Gastrocnemius medialis (tissue), 4 donors: ENCODE data around the gene C16orf95. TPM values are rescaled to one million over a fixed set of nuclear protein-coding genes. Genes with fewer than 3 reads are reported as not detected.

Experiments used
- ATAC-seq, 2 donors: fragments of 150-250 bp; one replicate each; pipeline ENCODE4 v1.9.1; 2016
- DNase-seq, 2 donors: peaks; one replicate each; pipeline ENCODE4 v3.0.0-alpha.2; 2019
- H3K27ac ChIP-seq, 4 donors: fragments of 200-600 bp; sonication (generic); 1 replicate in 1 of 4; 2 replicates in 3 of 4; pipeline ENCODE4 v1.5.1; 2016 to 2018; ENCODE audit warnings: mild to moderate bottlenecking in 2 of 4, moderate library complexity in 1 of 4
- H3K27me3 ChIP-seq, 3 donors: fragments of 200-600 bp; sonication (generic) in 2 of 3; 1 replicate in 1 of 3; 2 replicates in 2 of 3; pipeline versions ENCODE4 v1.5.1 to v1.6.0; 2016 to 2019; ENCODE audit warnings: mild to moderate bottlenecking in 1 of 3, moderate library complexity in 1 of 3
- H3K36me3 ChIP-seq, 2 donors: fragments of 200-600 bp; sonication (generic) in 1 of 2; one replicate each; pipeline ENCODE4 v1.5.1; 2017 to 2018
- H3K4me1 ChIP-seq, 2 donors: fragments of 200-600 bp; sonication (generic) in 1 of 2; one replicate each; pipeline ENCODE4 v1.5.1; 2016 to 2017; ENCODE audit warnings: mild to moderate bottlenecking in 2 of 2
- H3K4me3 ChIP-seq, 4 donors: fragments of 200-600 bp; sonication (generic) in 3 of 4; 1 replicate in 1 of 4; 2 replicates in 3 of 4; pipeline ENCODE4 v1.5.1; 2016 to 2019; ENCODE audit warnings: mild to moderate bottlenecking in 2 of 4
- H3K9me3 ChIP-seq, 3 donors: fragments of 200-600 bp; sonication (generic) in 2 of 3; 1 replicate in 1 of 3; 2 replicates in 2 of 3; pipeline ENCODE4 v1.5.1; 2016 to 2019
- CTCF ChIP-seq, 5 experiments: fragments of 450-650 bp in 3 of 5; fragments of 200-600 bp in 2 of 5; sonication (generic) in 2 of 5; IDR thresholded peaks in 4 of 5; conservative IDR thresholded peaks in 1 of 5; 1 replicate in 4 of 5; 2 replicates in 1 of 5; pipeline ENCODE4 v1.5.1; 2016 to 2019; ENCODE audit warnings: antibody characterized with exemption in 5 of 5, mild to moderate bottlenecking in 3 of 5, moderate library complexity in 3 of 5
- POLR2A ChIP-seq, 2 donors: fragments of 450-650 bp; IDR thresholded peaks; one replicate each; pipeline ENCODE4 v1.6.1; 2017; ENCODE audit warnings: antibody characterized with exemption in 2 of 2, mild to moderate bottlenecking in 2 of 2, moderate library complexity in 2 of 2
- in situ Hi-C, 4 donors: fragments of 200-750 bp; cut with MboI; loops; one replicate each; pipeline versions ENCODE4 v1.15.0 to v1.8.0; 2017; ENCODE audit warnings: low sequenced_read_pairs in 4 of 4
- intact Hi-C: fragments of 100-400 bp; cut with DNase I; formaldehyde crosslinking; loops from one replicate; pipeline ENCODE4 v1.15.1; 2023; ENCODE audit warnings: low total_unique reads
- total RNA-seq, 4 donors: library from RNA; depleted of rRNA; stranded (reverse); fragments of >200 nt; gene quantifications; one replicate each; pipeline versions ENCODE4 v1.1.0 to v1.2.3, GENCODE V29; 2016

C16orf95 gene
- total RNA-seq, 4 donors from 2014 or later: 0.22 to 3.8 (median 1.3) TPM

DNA sequence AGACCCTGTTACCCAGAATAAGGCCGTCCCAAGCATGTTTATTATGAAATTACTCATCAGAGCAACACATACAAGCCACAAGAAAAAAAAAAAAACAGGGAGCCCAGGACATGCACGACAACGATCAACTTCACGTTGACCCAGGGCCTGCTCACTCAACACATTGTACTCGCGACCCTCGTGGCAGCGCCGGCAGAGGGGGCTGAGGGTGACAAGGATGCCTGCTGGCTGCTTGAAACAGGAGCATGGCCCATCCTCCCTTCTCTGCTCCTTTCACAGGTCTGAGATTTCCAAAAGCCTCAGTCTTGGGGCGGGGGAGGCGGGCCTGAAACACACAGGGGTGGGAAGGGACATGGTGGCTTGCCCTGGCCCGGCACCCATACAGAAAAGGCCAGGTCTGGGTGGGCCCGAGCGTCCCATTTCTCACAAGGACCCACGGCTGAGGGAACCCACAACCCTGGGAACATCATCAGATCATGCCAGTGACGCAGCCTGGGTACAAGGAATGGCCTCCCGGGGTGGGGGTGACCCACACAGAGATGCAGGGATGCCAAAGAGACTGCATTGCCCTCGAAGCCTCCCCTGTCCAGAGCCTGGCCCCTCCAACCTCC, 21.1 kb upstream of the C16orf95 start:
- DNase-seq (no peak), ATAC-seq (no peak)
- Histone ChIP-seq H3K9me3 (no peaks in the 10 kb centered on the region), H3K36me3 (peaks cover 0 to 72% of the 10 kb centered on the region in 2 donors), H3K27me3 (no peaks in the 10 kb centered on the region), H3K4me3 (no peak overlapping the region), H3K27ac (no peak overlapping the region), H3K4me1 (no peaks in the 10 kb centered on the region)
- TF ChIP-seq CTCF (IDR thresholded peaks at IDR 0.05 in 4 of 5, conservative IDR thresholded peaks at IDR 0.05 in 1 of 5) (no peak), POLR2A (IDR thresholded peaks at IDR 0.05) (no peak)
- in situ Hi-C loops: no loop called here
- intact Hi-C loops: no loop called here

- Histone ChIP-seq H3K4me3 (no peak overlapping the region), H3K27ac (no peak overlapping the region), H3K27me3 (no peaks in the 10 kb centered on the region), H3K36me3 (peaks cover 0 to 67% of the 10 kb centered on the region in 2 donors), H3K9me3 (no peaks in the 10 kb centered on the region), H3K4me1 (peaks cover 5 to 9% of the 10 kb centered on the region in 2 donors)
- in situ Hi-C loops (no loop called here), intact Hi-C loops (no loop called here)
- DNase-seq (no peak), ATAC-seq (no peak)
- no peak for TF ChIP-seq POLR2A (IDR thresholded peaks at IDR 0.05)
- no peak for TF ChIP-seq CTCF (IDR thresholded peaks at IDR 0.05 in 4 of 5, conservative IDR thresholded peaks at IDR 0.05 in 1 of 5)
Observed at GRCh38 chr16:87337262-87337771, 20.1 kb upstream of the C16orf95 start.

DNA sequence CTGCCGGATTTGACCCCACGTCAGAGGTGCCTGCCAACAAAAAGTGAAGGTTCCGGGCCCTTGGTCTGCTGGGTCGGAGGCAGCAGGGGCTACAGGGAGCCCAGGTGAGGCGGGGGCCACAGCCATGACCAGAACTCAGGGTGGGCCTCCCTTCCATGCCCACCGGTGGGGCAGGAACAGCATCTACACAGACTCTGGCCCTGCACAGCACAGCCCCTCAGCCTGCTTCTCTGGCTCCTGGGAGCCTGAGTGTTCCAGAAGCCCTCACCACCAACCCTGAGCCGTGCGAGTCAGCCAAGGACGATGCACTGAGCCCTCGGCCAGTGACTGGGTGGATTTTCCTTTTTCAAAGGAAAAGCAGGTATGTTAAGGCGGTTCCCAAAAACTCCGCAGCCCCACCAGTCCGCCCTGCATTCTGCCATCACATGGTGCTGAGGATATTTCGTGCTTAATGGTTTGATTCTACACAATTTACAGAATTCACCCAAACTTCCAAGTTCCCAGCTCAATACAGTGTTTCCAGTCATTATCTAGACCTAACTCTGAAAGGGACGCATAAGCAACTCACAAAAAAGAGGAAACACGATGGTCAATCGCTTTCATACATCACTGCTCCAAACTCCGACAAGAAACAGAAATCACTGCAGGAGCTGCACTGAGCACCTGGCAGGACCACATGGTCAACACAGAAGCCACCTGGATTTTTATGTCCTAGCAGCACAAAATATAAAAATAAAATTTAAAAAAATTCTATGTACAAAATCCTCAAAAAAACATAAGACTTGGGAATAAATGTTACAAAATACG, 19.4 kb upstream of the C16orf95 start:
- H3K27ac ChIP-seq: no peak overlapping the region
- H3K9me3 ChIP-seq: no peaks in the 10 kb centered on the region
- H3K27me3 ChIP-seq: no peaks in the 10 kb centered on the region
- H3K4me1 ChIP-seq: peaks cover 12 to 16% of the 10 kb centered on the region in 2 donors
- no peak for ATAC-seq
- in situ Hi-C loops (no loop called here), intact Hi-C loops (no loop called here)
- peaks cover 0 to 60% of the 10 kb centered on the region in 2 donors for H3K36me3 ChIP-seq
- no peak for DNase-seq
- TF ChIP-seq POLR2A (IDR thresholded peaks at IDR 0.05): no peak
- TF ChIP-seq CTCF (IDR thresholded peaks at IDR 0.05 in 4 of 5, conservative IDR thresholded peaks at IDR 0.05 in 1 of 5): no peak
- H3K4me3 ChIP-seq: no peak overlapping the region

- no peak for TF ChIP-seq POLR2A (IDR thresholded peaks at IDR 0.05)
- TF ChIP-seq CTCF (IDR thresholded peaks at IDR 0.05 in 4 of 5, conservative IDR thresholded peaks at IDR 0.05 in 1 of 5): no peak
- ATAC-seq (no peak), DNase-seq (no peak)
- H3K4me1 ChIP-seq: peaks cover 12 to 18% of the 10 kb centered on the region in 2 donors
- H3K27ac ChIP-seq: no peak overlapping the region
- H3K36me3 ChIP-seq: peaks cover 0 to 62% of the 10 kb centered on the region in 2 donors
- no peak overlapping the region for H3K4me3 ChIP-seq
- in situ Hi-C loops: no loop called here
- intact Hi-C loops: no loop called here
- H3K27me3 ChIP-seq: no peaks in the 10 kb centered on the region
- H3K9me3 ChIP-seq: no peaks in the 10 kb centered on the region
Observed at GRCh38 chr16:87335625-87336433, 18.6 kb upstream of the C16orf95 start.
